Uterus (tissue), 4 donors: Measurements from ENCODE around the gene RMI2. TPM values are rescaled to one million over a fixed set of nuclear protein-coding genes. Genes with fewer than 3 reads are reported as not detected.

Source experiments
- DNase-seq, 2 donors: peaks; one replicate each; pipeline ENCODE4 v3.0.0-alpha.2; 2019 to 2020
- H3K27ac ChIP-seq, 2 donors: fragments of 200-600 bp; sonication (generic); 1 replicate in 1 of 2; 2 replicates in 1 of 2; pipeline ENCODE4 v1.5.1; 2016 to 2018
- H3K27me3 ChIP-seq, 2 donors: fragments of 200-600 bp; sonication (generic); one replicate each; pipeline ENCODE4 v1.5.1; 2018 to 2019; ENCODE audit warnings: control low read depth in 1 of 2
- H3K36me3 ChIP-seq, 2 donors: fragments of 200-600 bp; sonication (generic); one replicate each; pipeline ENCODE4 v1.5.1; 2019; ENCODE audit warnings: control low read depth in 1 of 2
- H3K4me1 ChIP-seq, 2 donors: fragments of 200-600 bp; sonication (generic); one replicate each; pipeline ENCODE4 v1.5.1; 2018 to 2019; ENCODE audit warnings: control low read depth in 1 of 2
- H3K4me3 ChIP-seq, 2 donors: fragments of 200-600 bp; sonication (generic); 1 replicate in 1 of 2; 2 replicates in 1 of 2; pipeline ENCODE4 v1.5.1; 2018 to 2019; ENCODE audit warnings: mild to moderate bottlenecking in 1 of 2
- H3K9me3 ChIP-seq, 2 donors: fragments of 200-600 bp; sonication (generic); one replicate each; pipeline ENCODE4 v1.5.1; 2019; ENCODE audit warnings: control low read depth in 1 of 2
- POLR2A ChIP-seq, 2 donors: fragments of 450-650 bp; IDR thresholded peaks; one replicate each; pipeline ENCODE4 v1.6.1; 2016; ENCODE audit warnings: antibody characterized with exemption in 2 of 2, mild to moderate bottlenecking in 1 of 2, moderate library complexity in 1 of 2
- intact Hi-C: fragments of 100-400 bp; cut with DNase I; formaldehyde crosslinking; loops from one replicate; pipeline ENCODE4 v1.15.1; 2023; ENCODE audit warnings: low total_unique reads
- total RNA-seq, 4 donors: library from RNA; depleted of rRNA in 3 of 4; stranded (reverse); fragments of >200 nt in 3 of 4; gene quantifications; one replicate each; pipeline versions ENCODE4 v1.1.0 to v1.2.4, GENCODE V29; 2014 to 2023
- TF ChIP-seq, protein P1 (sequence below), 4 experiments: fragments of 200-600 bp in 2 of 4; fragments of 450-650 bp in 2 of 4; sonication (generic) in 2 of 4; IDR thresholded peaks; one replicate each; pipeline ENCODE4 v1.5.1; 2016 to 2019; ENCODE audit warnings: antibody characterized with exemption in 4 of 4, mild to moderate bottlenecking in 2 of 4, moderate library complexity in 1 of 4
- donor health status: DM: yes; HTN: yes; CAD: no.

RMI2 gene
- total RNA-seq, 4 donors from 2014 or later: 0.49 to 15.3 TPM; not detected in 2

DNA sequence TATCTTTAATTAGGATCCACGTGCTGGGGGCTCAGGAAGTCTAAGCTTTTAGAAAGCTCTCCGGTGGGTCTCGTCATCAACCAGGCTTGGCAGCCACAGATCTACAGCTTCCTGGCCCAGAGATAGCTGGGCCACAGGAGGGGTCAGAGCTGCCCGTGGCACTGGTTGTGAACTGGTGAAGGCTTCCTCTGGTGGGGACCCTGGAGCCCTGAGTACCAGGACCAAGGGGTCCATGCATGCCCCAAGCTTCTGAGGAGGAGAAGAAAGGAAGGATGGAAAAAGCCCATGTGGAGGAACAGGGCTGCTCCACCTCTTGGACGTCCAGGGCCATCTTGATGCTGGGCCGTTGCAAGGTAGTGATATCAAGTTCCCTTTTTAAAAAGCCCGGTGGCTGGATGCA, 13.3 kb downstream of the RMI2 start:
- no peaks in the 10 kb centered on the region for H3K9me3 ChIP-seq
- TF ChIP-seq, protein P1, sequence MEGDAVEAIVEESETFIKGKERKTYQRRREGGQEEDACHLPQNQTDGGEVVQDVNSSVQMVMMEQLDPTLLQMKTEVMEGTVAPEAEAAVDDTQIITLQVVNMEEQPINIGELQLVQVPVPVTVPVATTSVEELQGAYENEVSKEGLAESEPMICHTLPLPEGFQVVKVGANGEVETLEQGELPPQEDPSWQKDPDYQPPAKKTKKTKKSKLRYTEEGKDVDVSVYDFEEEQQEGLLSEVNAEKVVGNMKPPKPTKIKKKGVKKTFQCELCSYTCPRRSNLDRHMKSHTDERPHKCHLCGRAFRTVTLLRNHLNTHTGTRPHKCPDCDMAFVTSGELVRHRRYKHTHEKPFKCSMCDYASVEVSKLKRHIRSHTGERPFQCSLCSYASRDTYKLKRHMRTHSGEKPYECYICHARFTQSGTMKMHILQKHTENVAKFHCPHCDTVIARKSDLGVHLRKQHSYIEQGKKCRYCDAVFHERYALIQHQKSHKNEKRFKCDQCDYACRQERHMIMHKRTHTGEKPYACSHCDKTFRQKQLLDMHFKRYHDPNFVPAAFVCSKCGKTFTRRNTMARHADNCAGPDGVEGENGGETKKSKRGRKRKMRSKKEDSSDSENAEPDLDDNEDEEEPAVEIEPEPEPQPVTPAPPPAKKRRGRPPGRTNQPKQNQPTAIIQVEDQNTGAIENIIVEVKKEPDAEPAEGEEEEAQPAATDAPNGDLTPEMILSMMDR (IDR thresholded peaks at IDR 0.05): no peak
- DNase-seq: no peak
- no peaks in the 10 kb centered on the region for H3K36me3 ChIP-seq
- peak overlapping the region in 1 of 2 donors; percentile 43 for H3K27ac ChIP-seq
- intact Hi-C loops: loop anchor here (5.0 kb wide), 1 partner anchor 101 kb away; the partner anchor contains the start of gene SOCS1
- no peaks in the 10 kb centered on the region for H3K27me3 ChIP-seq
- H3K4me1 ChIP-seq: peaks cover 0 to 12% of the 10 kb centered on the region in 2 donors
- no peak overlapping the region for H3K4me3 ChIP-seq

DNA sequence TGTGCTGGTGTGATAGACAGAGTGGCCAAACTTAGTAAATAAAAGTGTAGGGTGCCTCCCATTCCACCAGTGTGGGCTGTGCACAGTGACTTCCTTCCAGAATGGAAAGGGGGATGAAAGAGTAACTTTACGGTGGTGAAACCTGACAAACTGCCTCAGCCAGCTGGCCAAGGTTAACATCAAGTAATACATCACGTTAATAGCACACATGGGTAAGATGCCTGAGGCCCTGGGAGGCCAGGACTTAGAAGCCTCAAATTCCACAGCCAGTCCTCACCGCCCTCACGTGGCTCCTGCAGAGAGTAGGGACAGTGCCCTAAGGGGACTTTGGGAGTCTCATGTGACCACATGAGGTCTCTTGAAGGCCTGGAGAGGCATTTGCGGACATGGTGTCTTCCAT, 14.1 kb downstream of the RMI2 start:
- Histone ChIP-seq H3K27me3 (no peaks in the 10 kb centered on the region), H3K27ac (peak overlapping the region in 1 of 2 donors; percentile 12), H3K4me3 (no peak overlapping the region), H3K4me1 (peaks cover 0 to 13% of the 10 kb centered on the region in 2 donors), H3K36me3 (no peaks in the 10 kb centered on the region), H3K9me3 (no peaks in the 10 kb centered on the region)
- no peak for DNase-seq
- TF ChIP-seq POLR2A (IDR thresholded peaks at IDR 0.05): no peak
- TF ChIP-seq, protein P1 (IDR thresholded peaks at IDR 0.05): no peak
- intact Hi-C loops: loop anchor here (5.0 kb wide), 1 partner anchor 102 kb away; the partner anchor contains the start of gene SOCS1

DNA sequence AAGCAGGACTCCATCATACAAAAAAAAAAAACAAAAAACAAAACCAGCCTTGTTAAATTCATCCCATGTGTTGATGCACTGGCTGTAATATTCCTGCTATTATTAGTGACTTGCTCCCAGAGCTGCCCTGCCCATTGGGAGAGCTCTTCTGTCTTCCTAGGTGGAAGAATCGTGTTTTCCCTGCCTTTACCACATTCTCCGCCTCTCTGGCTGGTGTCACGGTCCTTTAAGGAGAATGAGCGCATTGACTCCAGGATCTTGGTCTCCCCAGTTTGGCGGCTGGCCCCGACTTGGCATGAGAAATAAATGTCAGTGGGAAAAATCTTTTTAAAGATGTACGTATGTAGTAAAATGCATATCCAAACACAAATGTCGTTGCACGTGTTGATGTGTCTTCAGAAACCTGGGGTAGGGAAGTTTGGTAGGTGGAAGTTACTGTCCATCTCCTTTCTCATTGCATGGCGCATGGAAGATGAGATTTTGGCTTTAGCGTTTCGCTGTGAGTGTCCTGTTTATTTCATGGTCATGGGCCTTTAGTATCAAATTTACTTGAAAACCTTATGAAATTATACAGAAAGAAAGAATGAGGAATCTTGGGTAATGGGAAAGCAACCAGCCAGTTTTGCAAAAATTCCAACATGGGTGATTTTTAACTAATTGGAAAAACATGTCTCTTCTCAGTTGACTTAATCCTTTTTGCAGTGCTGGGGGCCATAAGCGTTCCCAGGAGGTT, 15.5 kb downstream of the RMI2 start:
- TF ChIP-seq, protein P1 (IDR thresholded peaks at IDR 0.05): no peak
- no peak for TF ChIP-seq POLR2A (IDR thresholded peaks at IDR 0.05)
- H3K27me3 ChIP-seq: no peaks in the 10 kb centered on the region
- H3K9me3 ChIP-seq: no peaks in the 10 kb centered on the region
- no peaks in the 10 kb centered on the region for H3K36me3 ChIP-seq
- intact Hi-C loops: no loop called here
- peaks cover 0 to 16% of the 10 kb centered on the region in 2 donors for H3K4me1 ChIP-seq
- peak overlapping the region; percentile 46 to 51 for H3K27ac ChIP-seq
- no peak overlapping the region for H3K4me3 ChIP-seq
- DNase-seq: no peak

DNA sequence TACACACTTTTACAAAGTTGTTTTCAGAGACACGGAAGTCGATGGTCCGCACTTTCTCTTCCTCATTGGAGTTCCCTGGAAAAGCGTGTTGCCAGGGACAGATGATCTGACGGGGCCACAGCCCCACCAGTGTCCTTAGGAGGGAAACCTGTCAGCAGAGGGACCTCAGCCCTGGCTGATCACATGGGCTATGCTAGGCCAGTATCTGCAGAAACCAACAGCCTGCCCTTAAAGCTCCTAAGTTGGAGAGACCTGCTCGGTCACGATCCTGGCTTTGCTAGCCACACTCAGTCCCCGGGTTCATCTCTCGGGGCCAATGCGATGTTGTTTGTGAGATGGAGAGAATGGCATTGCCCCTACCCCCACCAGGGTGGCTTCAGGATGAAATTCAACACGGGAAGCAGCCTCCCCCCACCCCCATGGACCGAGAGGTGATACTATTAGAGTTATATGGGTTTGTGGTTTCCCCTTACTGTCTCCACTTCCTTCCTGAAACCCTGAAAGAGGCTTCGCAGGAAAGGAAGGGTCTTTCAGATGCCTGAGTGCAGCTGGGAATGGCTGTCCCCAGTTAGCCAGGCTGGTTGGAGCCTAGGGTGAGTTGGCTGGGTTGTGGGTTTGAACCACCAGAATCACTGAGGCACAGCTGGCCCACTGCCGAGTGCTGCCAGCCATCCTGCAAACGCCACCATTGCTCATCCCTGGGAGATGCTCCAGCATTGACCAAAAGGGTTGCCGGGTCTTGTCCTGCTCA, 16.6 kb downstream of the RMI2 start:
- TF ChIP-seq, protein P1 (IDR thresholded peaks at IDR 0.05): no peak
- no peak for TF ChIP-seq POLR2A (IDR thresholded peaks at IDR 0.05)
- no peaks in the 10 kb centered on the region for H3K36me3 ChIP-seq
- H3K9me3 ChIP-seq: no peaks in the 10 kb centered on the region
- peak overlapping the region; percentile 46 to 51 for H3K27ac ChIP-seq
- no peaks in the 10 kb centered on the region for H3K27me3 ChIP-seq
- H3K4me3 ChIP-seq: no peak overlapping the region
- H3K4me1 ChIP-seq: peaks cover 0 to 16% of the 10 kb centered on the region in 2 donors
- no peak for DNase-seq
- intact Hi-C loops: no loop called here

DNA sequence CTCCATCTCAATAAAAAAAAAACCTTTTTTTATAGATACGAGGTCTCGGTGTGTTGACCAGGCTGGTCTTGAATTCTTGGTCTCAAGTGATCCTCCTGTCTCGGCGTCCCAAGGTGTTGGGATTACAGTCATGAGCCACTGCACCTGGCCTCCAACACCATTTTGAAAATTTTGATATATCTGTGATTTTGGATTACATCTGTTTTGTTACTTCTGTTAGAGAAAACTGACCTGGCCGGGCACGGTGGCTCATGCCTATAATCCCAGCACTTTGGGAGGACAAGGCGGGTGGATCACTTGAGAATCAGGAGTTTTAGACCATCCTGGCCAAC, 18.6 kb downstream of the RMI2 start:
- no peak for TF ChIP-seq POLR2A (IDR thresholded peaks at IDR 0.05)
- H3K4me3 ChIP-seq: no peak overlapping the region
- H3K36me3 ChIP-seq: no peaks in the 10 kb centered on the region
- no peak for DNase-seq
- H3K27me3 ChIP-seq: no peaks in the 10 kb centered on the region
- peaks cover 0 to 10% of the 10 kb centered on the region in 2 donors for H3K4me1 ChIP-seq
- H3K27ac ChIP-seq: peak overlapping the region; percentile 52 to 73
- H3K9me3 ChIP-seq: no peaks in the 10 kb centered on the region
- intact Hi-C loops: no loop called here
